Measurements from ENCODE around the gene INSIG1. TPM values are rescaled to one million over a fixed set of nuclear protein-coding genes. Genes with fewer than 3 reads are reported as not detected.

INSIG1 gene
- polyA plus RNA-seq, 3 donors: 37.1 to 85.6 (median 39.6) TPM

DNA sequence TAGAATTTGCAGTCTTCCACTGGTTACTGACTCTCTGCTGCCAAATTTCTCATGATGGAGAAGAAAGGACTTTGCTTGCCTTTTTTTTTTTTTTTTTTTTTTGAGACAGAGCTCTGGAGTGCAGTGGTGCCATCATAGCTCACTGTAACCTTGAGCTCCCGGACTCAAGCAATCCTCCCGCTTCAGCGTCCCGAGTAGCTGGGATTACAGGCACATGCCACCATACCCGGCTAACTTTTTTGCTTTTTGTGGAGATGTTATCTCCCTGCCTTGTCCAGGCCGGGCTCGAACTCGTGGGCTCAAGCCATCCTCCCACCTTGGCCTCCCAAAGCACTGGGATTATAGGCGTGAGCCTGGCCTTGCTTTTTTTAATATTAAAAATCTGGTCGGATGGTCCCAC lies 6.2 kb downstream of the INSIG1 start:
- Histone ChIP-seq H3K9ac (ENCODE audit: insufficient read depth, low read length, poor library complexity, severe bottlenecking) (no peak overlapping the region), H3K4me2 (replicated peaks; ENCODE audit: extremely low read depth, low read length, poor library complexity, severe bottlenecking) (no peak overlapping the region), H3K79me2 (ENCODE audit: insufficient read depth, low read length) (peaks cover 28% of the 10 kb centered on the region), H3K9me3 (replicated peaks in 1 of 2; ENCODE audit: control insufficient read depth in 1 of 2, insufficient read depth in 1 of 2, low read length in 2 of 2) (no peaks in the 10 kb centered on the region), H4K20me1 (ENCODE audit: insufficient read depth, low read length) (peaks cover 59% of the 10 kb centered on the region), H2AFZ (ENCODE audit: insufficient read depth, low read depth, low read length, poor library complexity, severe bottlenecking) (no peak overlapping the region), H3K27ac (ENCODE audit: low read depth in 1 of 2, low read length in 2 of 2) (no peak overlapping the region), H3K36me3 (replicated peaks in 1 of 2; ENCODE audit: control insufficient read depth in 1 of 2, insufficient read depth in 2 of 2, low read length in 2 of 2) (peaks cover 45 to 81% of the 10 kb centered on the region in 2 donors), H3K4me3 (replicated peaks in 1 of 3; ENCODE audit: low read depth in 2 of 3, low read length in 3 of 3) (no peak overlapping the region), H3K4me1 (ENCODE audit: control insufficient read depth in 1 of 2, insufficient read depth in 2 of 2, low read length in 2 of 2) (peaks cover 14 to 19% of the 10 kb centered on the region in 2 donors), H3K27me3 (ENCODE audit: control insufficient read depth in 2 of 2, insufficient read depth in 2 of 2, low read length in 2 of 2) (no peaks in the 10 kb centered on the region)
- TF ChIP-seq, protein P1, sequence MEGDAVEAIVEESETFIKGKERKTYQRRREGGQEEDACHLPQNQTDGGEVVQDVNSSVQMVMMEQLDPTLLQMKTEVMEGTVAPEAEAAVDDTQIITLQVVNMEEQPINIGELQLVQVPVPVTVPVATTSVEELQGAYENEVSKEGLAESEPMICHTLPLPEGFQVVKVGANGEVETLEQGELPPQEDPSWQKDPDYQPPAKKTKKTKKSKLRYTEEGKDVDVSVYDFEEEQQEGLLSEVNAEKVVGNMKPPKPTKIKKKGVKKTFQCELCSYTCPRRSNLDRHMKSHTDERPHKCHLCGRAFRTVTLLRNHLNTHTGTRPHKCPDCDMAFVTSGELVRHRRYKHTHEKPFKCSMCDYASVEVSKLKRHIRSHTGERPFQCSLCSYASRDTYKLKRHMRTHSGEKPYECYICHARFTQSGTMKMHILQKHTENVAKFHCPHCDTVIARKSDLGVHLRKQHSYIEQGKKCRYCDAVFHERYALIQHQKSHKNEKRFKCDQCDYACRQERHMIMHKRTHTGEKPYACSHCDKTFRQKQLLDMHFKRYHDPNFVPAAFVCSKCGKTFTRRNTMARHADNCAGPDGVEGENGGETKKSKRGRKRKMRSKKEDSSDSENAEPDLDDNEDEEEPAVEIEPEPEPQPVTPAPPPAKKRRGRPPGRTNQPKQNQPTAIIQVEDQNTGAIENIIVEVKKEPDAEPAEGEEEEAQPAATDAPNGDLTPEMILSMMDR (IDR thresholded peaks at IDR 0.05): no peak
- H3K4me1 Mint-ChIP-seq: peaks cover 24% of the 10 kb centered on the region
- no peak overlapping the region for H3K4me3 Mint-ChIP-seq
- peaks cover 0 to 3% (median 0%) of the 10 kb centered on the region in 3 donors for H3K27me3 Mint-ChIP-seq (ENCODE audit: low read depth in 3 of 3)
- peaks cover 0 to 2% (median 0%) of the 10 kb centered on the region in 7 donors for H3K9me3 Mint-ChIP-seq
- 100% methylated on average over 7 of the region's 10 CpGs for WGBS (ENCODE audit: insufficient coverage)
- peaks cover 65 to 77% of the 10 kb centered on the region in 2 donors for H3K36me3 Mint-ChIP-seq
- H3K27ac Mint-ChIP-seq: no peak overlapping the region
- no peak for DNase-seq
- intact Hi-C loops (cut with micrococcal nuclease): loop anchor here in 1 of 2 donors (5.0 kb wide), 2 partner anchors 377 to 1828 kb away; no protein-coding TSS in a partner anchor

DNA sequence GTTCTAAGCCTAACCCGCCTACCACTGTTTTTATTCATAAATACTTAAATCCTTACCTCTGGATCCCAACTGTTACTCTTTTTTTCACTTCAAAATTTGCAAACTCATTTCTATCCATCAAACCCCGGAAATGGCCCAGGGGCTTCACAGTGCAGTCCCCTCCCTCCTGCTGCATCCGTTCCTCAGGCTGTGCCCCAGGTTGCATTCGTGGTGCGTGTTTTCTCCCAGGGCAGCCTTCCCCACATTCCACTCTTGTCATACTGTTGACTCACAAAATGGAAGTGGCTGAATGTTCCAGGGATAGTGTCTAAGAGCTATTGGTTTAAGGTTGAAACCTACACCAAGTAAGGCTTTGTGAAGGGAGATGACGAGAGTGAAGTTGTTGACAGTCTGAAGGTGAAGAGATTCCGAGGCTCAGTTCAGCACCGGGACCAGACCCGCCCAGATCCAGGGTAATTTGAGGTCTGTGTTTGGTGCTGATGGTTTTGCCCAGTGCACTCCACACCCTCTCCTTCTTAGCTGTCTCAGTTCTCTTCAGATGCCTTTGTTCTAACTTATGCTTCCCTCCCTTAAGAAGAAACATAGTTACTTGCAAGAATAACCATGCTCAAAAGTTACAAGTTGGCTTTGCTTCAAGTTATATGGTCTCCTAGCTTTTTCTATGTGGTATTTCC lies 7.7 kb downstream of the INSIG1 start:
- peaks cover 15% of the 10 kb centered on the region for H3K79me2 ChIP-seq (ENCODE audit: insufficient read depth, low read length)
- Mint-ChIP-seq H3K36me3 (peaks cover 74 to 87% of the 10 kb centered on the region in 2 donors), H3K9me3 (peaks cover 0 to 2% (median 0%) of the 10 kb centered on the region in 7 donors), H3K27ac (peak overlapping the region in 2 of 7 donors; percentile 15 to 52), H3K4me3 (no peak overlapping the region), H3K27me3 (ENCODE audit: low read depth in 3 of 3) (peaks cover 0 to 3% (median 0%) of the 10 kb centered on the region in 3 donors), H3K4me1 (peaks cover 15% of the 10 kb centered on the region)
- H3K9me3 ChIP-seq (replicated peaks in 1 of 2; ENCODE audit: control insufficient read depth in 1 of 2, insufficient read depth in 1 of 2, low read length in 2 of 2): no peaks in the 10 kb centered on the region
- no peak for DNase-seq
- no peak overlapping the region for H3K27ac ChIP-seq (ENCODE audit: low read depth in 1 of 2, low read length in 2 of 2)
- no peak overlapping the region for H3K4me3 ChIP-seq (replicated peaks in 1 of 3; ENCODE audit: low read depth in 2 of 3, low read length in 3 of 3)
- H2AFZ ChIP-seq (ENCODE audit: insufficient read depth, low read depth, low read length, poor library complexity, severe bottlenecking): no peak overlapping the region
- TF ChIP-seq, protein P1 (IDR thresholded peaks at IDR 0.05): no peak
- H3K4me1 ChIP-seq (ENCODE audit: control insufficient read depth in 1 of 2, insufficient read depth in 2 of 2, low read length in 2 of 2): peaks cover 0 to 10% of the 10 kb centered on the region in 2 donors
- intact Hi-C loops (cut with micrococcal nuclease): no loop called here
- peaks cover 44% of the 10 kb centered on the region for H4K20me1 ChIP-seq (ENCODE audit: insufficient read depth, low read length)
- no peaks in the 10 kb centered on the region for H3K27me3 ChIP-seq (ENCODE audit: control insufficient read depth in 2 of 2, insufficient read depth in 2 of 2, low read length in 2 of 2)
- H3K9ac ChIP-seq (ENCODE audit: insufficient read depth, low read length, poor library complexity, severe bottlenecking): no peak overlapping the region
- WGBS (ENCODE audit: insufficient coverage): 87% methylated on average over 3 of the region's 9 CpGs
- peaks cover 55 to 93% of the 10 kb centered on the region in 2 donors for H3K36me3 ChIP-seq (replicated peaks in 1 of 2; ENCODE audit: control insufficient read depth in 1 of 2, insufficient read depth in 2 of 2, low read length in 2 of 2)
- H3K4me2 ChIP-seq (replicated peaks; ENCODE audit: extremely low read depth, low read length, poor library complexity, severe bottlenecking): no peak overlapping the region

All from CD14-positive monocyte (primary cell).